HepG2 (cell line): ENCODE data around the gene ENO3. TPM values are rescaled to one million over a fixed set of nuclear protein-coding genes. Genes with fewer than 3 reads are reported as not detected.

Source experiments
- ELF1 ChIP-seq: sonication (generic); formaldehyde crosslinking; IDR thresholded peaks from 2 replicates; pipeline ENCODE4 v1.4.0; 2020; ENCODE audit warnings: missing genetic modification reagents
- EP300 ChIP-seq, 3 experiments: sonication (generic) in 1 of 3; formaldehyde crosslinking in 1 of 3; IDR thresholded peaks; 2 replicates each; pipeline versions ENCODE4 v1.5.1 to v1.6.1; 2011 to 2020; ENCODE audit warnings: low read depth in 2 of 3, low read length in 2 of 3, borderline replicate concordance in 1 of 3, improper control_type of control experiment in 1 of 3, mild to moderate bottlenecking in 1 of 3, missing genetic modification reagents in 1 of 3, moderate library complexity in 1 of 3
- ETV5 ChIP-seq: IDR thresholded peaks from 2 replicates; pipeline ENCODE4 v1.6.1; 2018; ENCODE audit warnings: missing biosample characterization, missing genetic modification reagents, inconsistent platforms, borderline replicate concordance
- GABPB1 ChIP-seq: IDR thresholded peaks from 2 replicates; pipeline ENCODE4 v1.6.1; 2016; ENCODE audit warnings: mild to moderate bottlenecking, missing genetic modification reagents, moderate library complexity, missing compliant biosample characterization
- HNF4A ChIP-seq: sonication (generic); formaldehyde crosslinking; IDR thresholded peaks from 2 replicates; pipeline ENCODE4 v1.4.0; 2020; ENCODE audit warnings: missing genetic modification reagents
- NR2F2 ChIP-seq: IDR thresholded peaks from 2 replicates; pipeline ENCODE4 v1.6.1; 2012; ENCODE audit warnings: low read depth, inconsistent platforms, borderline replicate concordance
- POLR2AphosphoS5 ChIP-seq: IDR thresholded peaks from 2 replicates; pipeline ENCODE4 v1.6.1; 2012; ENCODE audit warnings: low read depth, low read length
- RARA ChIP-seq: IDR thresholded peaks from 2 replicates; pipeline ENCODE4 v1.6.1; 2016; ENCODE audit warnings: missing genetic modification reagents, missing compliant biosample characterization
- TBX2 ChIP-seq: sonication (generic); formaldehyde crosslinking; IDR thresholded peaks from 2 replicates; pipeline ENCODE4 v1.5.0; 2020; ENCODE audit warnings: missing genetic modification reagents, mild to moderate bottlenecking, borderline replicate concordance
- WIZ ChIP-seq: sonication (generic); formaldehyde crosslinking; IDR thresholded peaks from 2 replicates; pipeline ENCODE4 v1.5.1; 2020; ENCODE audit warnings: mild to moderate bottlenecking, missing genetic modification reagents
- ZBTB25 ChIP-seq: IDR thresholded peaks from 2 replicates; pipeline ENCODE4 v1.6.1; 2018; ENCODE audit warnings: missing genetic modification reagents
- ZFP36L1 ChIP-seq: sonication (generic); formaldehyde crosslinking; IDR thresholded peaks from 2 replicates; pipeline ENCODE4 v1.8.0; 2022; ENCODE audit warnings: mild to moderate bottlenecking, missing genetic modification reagents, moderate library complexity
- ZNF280D ChIP-seq: sonication (generic); formaldehyde crosslinking; IDR thresholded peaks from 2 replicates; pipeline ENCODE4 v1.5.1; 2020; ENCODE audit warnings: mild to moderate bottlenecking, missing genetic modification reagents
- ZNF788 ChIP-seq: sonication (generic); formaldehyde crosslinking; IDR thresholded peaks from 2 replicates; pipeline ENCODE4 v1.5.0; 2020; ENCODE audit warnings: mild to moderate bottlenecking, missing genetic modification reagents, borderline replicate concordance
- polyA plus RNA-seq, 8 experiments: library from polyadenylated mRNA; depleted of rRNA in 3 of 8; stranded (reverse) in 7 of 8; unstranded in 1 of 8; fragments of >200 nt; fragmentation: Illumina TruSeq in 4 of 8; extraction: Trizol in 4 of 8; gene quantifications; 2 replicates each; pipeline versions ENCODE4 v1.2.1 to v1.2.3, GENCODE V29; 2011 to 2016; ENCODE audit warnings: low read depth in 4 of 8, missing spikeins in 1 of 8, mixed read lengths in 1 of 8; ENCODE audit not compliant: insufficient read depth in 1 of 8
- total RNA-seq, 5 experiments: library from RNA; depleted of rRNA; stranded (reverse); fragments of >200 nt; fragmentation: Illumina TruSeq; extraction: Trizol; gene quantifications; 2 replicates each; pipeline ENCODE4 v1.2.3, GENCODE V29; 2016; ENCODE audit warnings: low read depth in 1 of 5
- TF ChIP-seq, protein P1 (sequence below): sonication (generic); formaldehyde crosslinking; IDR thresholded peaks from 2 replicates; pipeline ENCODE4 v1.5.0; 2020; ENCODE audit warnings: mild to moderate bottlenecking, missing genetic modification reagents, moderate library complexity
- TF ChIP-seq, protein P2 (sequence below): IDR thresholded peaks from 2 replicates; pipeline ENCODE4 v1.6.1; 2016; ENCODE audit warnings: missing compliant biosample characterization, missing genetic modification reagents, borderline replicate concordance
- TF ChIP-seq, protein P3 (sequence below): sonication (generic); formaldehyde crosslinking; IDR thresholded peaks from 2 replicates; pipeline ENCODE4 v1.4.0; 2020; ENCODE audit warnings: mild to moderate bottlenecking, missing genetic modification reagents

The ENO3 gene
- total and polyA plus RNA-seq, 2 of the 13 experiments (the other 11 are each of a cell fraction or from before 2014, with no cell fraction given), result 59.8 to 69.8 TPM

- TF ChIP-seq, protein P1, sequence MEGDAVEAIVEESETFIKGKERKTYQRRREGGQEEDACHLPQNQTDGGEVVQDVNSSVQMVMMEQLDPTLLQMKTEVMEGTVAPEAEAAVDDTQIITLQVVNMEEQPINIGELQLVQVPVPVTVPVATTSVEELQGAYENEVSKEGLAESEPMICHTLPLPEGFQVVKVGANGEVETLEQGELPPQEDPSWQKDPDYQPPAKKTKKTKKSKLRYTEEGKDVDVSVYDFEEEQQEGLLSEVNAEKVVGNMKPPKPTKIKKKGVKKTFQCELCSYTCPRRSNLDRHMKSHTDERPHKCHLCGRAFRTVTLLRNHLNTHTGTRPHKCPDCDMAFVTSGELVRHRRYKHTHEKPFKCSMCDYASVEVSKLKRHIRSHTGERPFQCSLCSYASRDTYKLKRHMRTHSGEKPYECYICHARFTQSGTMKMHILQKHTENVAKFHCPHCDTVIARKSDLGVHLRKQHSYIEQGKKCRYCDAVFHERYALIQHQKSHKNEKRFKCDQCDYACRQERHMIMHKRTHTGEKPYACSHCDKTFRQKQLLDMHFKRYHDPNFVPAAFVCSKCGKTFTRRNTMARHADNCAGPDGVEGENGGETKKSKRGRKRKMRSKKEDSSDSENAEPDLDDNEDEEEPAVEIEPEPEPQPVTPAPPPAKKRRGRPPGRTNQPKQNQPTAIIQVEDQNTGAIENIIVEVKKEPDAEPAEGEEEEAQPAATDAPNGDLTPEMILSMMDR (CRISPR knock-in tag), result peak; percentile 16; the same call in 1 of the 2 replicates
- TF ChIP-seq ZFP36L1 (no peak), GABPB1 (peak; percentile 76), ETV5 (CRISPR knock-in tag) (peak; percentile 89), NR2F2 (no peak), HNF4A (CRISPR knock-in tag) (peak; percentile 83), RARA (CRISPR knock-in tag) (peak; percentile 22; the same call in 1 of the 2 replicates), WIZ (CRISPR knock-in tag) (no peak), ZNF788 (CRISPR knock-in tag) (peak; percentile 27; the same call in 1 of the 2 replicates), ZBTB25 (CRISPR knock-in tag) (0 out of 2 replicates have a peak, but pooled peaks have one; percentile 44), POLR2AphosphoS5 (peak; percentile 53; the same call in 1 of the 2 replicates), ZNF280D (CRISPR knock-in tag) (no peak), EP300 (IDR thresholded peaks at IDR 0.05; ENCODE audit: low read depth in 2 of 2, low read length in 2 of 2) (peak in 1 of 2 experiments; percentile 5; a peak in 1 of 4 replicates), EP300 (CRISPR knock-in tag; IDR thresholded peaks at IDR 0.05; ENCODE audit: borderline replicate concordance) (peak; percentile 18; the same call in 1 of the 2 replicates), TBX2 (CRISPR knock-in tag) (0 out of 2 replicates have a peak, but pooled peaks have one; percentile 16), ELF1 (CRISPR knock-in tag) (peak; percentile 85)
- TF ChIP-seq, protein P2, sequence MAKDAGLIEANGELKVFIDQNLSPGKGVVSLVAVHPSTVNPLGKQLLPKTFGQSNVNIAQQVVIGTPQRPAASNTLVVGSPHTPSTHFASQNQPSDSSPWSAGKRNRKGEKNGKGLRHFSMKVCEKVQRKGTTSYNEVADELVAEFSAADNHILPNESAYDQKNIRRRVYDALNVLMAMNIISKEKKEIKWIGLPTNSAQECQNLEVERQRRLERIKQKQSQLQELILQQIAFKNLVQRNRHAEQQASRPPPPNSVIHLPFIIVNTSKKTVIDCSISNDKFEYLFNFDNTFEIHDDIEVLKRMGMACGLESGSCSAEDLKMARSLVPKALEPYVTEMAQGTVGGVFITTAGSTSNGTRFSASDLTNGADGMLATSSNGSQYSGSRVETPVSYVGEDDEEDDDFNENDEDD (CRISPR knock-in tag), result peak; percentile 49; the same call in 1 of the 2 replicates
- TF ChIP-seq, protein P3, sequence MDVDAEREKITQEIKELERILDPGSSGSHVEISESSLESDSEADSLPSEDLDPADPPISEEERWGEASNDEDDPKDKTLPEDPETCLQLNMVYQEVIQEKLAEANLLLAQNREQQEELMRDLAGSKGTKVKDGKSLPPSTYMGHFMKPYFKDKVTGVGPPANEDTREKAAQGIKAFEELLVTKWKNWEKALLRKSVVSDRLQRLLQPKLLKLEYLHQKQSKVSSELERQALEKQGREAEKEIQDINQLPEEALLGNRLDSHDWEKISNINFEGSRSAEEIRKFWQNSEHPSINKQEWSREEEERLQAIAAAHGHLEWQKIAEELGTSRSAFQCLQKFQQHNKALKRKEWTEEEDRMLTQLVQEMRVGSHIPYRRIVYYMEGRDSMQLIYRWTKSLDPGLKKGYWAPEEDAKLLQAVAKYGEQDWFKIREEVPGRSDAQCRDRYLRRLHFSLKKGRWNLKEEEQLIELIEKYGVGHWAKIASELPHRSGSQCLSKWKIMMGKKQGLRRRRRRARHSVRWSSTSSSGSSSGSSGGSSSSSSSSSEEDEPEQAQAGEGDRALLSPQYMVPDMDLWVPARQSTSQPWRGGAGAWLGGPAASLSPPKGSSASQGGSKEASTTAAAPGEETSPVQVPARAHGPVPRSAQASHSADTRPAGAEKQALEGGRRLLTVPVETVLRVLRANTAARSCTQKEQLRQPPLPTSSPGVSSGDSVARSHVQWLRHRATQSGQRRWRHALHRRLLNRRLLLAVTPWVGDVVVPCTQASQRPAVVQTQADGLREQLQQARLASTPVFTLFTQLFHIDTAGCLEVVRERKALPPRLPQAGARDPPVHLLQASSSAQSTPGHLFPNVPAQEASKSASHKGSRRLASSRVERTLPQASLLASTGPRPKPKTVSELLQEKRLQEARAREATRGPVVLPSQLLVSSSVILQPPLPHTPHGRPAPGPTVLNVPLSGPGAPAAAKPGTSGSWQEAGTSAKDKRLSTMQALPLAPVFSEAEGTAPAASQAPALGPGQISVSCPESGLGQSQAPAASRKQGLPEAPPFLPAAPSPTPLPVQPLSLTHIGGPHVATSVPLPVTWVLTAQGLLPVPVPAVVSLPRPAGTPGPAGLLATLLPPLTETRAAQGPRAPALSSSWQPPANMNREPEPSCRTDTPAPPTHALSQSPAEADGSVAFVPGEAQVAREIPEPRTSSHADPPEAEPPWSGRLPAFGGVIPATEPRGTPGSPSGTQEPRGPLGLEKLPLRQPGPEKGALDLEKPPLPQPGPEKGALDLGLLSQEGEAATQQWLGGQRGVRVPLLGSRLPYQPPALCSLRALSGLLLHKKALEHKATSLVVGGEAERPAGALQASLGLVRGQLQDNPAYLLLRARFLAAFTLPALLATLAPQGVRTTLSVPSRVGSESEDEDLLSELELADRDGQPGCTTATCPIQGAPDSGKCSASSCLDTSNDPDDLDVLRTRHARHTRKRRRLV (CRISPR knock-in tag), result 0 out of 2 replicates have a peak, but pooled peaks have one; percentile 7
These were observed 42.6 kb upstream of the ENO3 start (continued) for GRCh38 chr17:4908301-4908700.
